ENCODE measurements around the gene SYT9. TPM values are rescaled to one million over a fixed set of nuclear protein-coding genes. Genes with fewer than 3 reads are reported as not detected.

SYT9 gene
- total and polyA plus RNA-seq, 3 donors from 2014 or later = 2.7 to 4.1 (median 3.1) TPM

- Histone ChIP-seq H3K27me3 (no peaks in the 10 kb centered on the region), H3K9me3 (no peaks in the 10 kb centered on the region), H3K27ac (no peak overlapping the region), H3K36me3 (ENCODE audit: low read depth, missing control alignments) (no peaks in the 10 kb centered on the region), H3K4me3 (no peak overlapping the region), H3K4me1 (no peaks in the 10 kb centered on the region)
- WGBS, 2 donors = 27 to 29% methylated on average over 2 of the region's 2 CpGs
- no peak for DNase-seq
- intact Hi-C loops (cut with DNase I; ENCODE audit: low total_unique reads) = no loop called here
- TF ChIP-seq CTCF (IDR thresholded peaks at IDR 0.05) (no peak), POLR2A (IDR thresholded peaks at IDR 0.05) (no peak)
These were observed 5.2 kb downstream of the SYT9 start for GRCh38 chr11:7256943-7257342.

GRCh38 chr11:7257724-7258123, 6.0 kb downstream of the SYT9 start:
- DNase-seq = no peak
- intact Hi-C loops (cut with DNase I; ENCODE audit: low total_unique reads) = no loop called here
- Histone ChIP-seq H3K36me3 (ENCODE audit: low read depth, missing control alignments) (no peaks in the 10 kb centered on the region), H3K4me3 (no peak overlapping the region), H3K4me1 (no peaks in the 10 kb centered on the region), H3K27ac (no peak overlapping the region), H3K9me3 (no peaks in the 10 kb centered on the region), H3K27me3 (no peaks in the 10 kb centered on the region)
- WGBS, 2 donors = 91 to 95% methylated on average over 2 of the region's 2 CpGs
- no peak for TF ChIP-seq POLR2A (IDR thresholded peaks at IDR 0.05)
- TF ChIP-seq CTCF (IDR thresholded peaks at IDR 0.05) = no peak

GRCh38 chr11:7261578-7261977, 9.9 kb downstream of the SYT9 start:
- intact Hi-C loops (cut with DNase I; ENCODE audit: low total_unique reads) = no loop called here
- DNase-seq = no peak
- Histone ChIP-seq H3K27me3 (no peaks in the 10 kb centered on the region), H3K9me3 (no peaks in the 10 kb centered on the region), H3K4me3 (no peak overlapping the region), H3K27ac (no peak overlapping the region), H3K36me3 (ENCODE audit: low read depth, missing control alignments) (no peaks in the 10 kb centered on the region), H3K4me1 (no peaks in the 10 kb centered on the region)
- 76 to 83% methylated on average over 5 of the region's 5 CpGs for WGBS, 2 donors
- TF ChIP-seq POLR2A (IDR thresholded peaks at IDR 0.05) = no peak
- TF ChIP-seq CTCF (IDR thresholded peaks at IDR 0.05) = no peak

- intact Hi-C loops (cut with DNase I; ENCODE audit: low total_unique reads) = no loop called here
- H3K36me3 ChIP-seq (ENCODE audit: low read depth, missing control alignments) = no peaks in the 10 kb centered on the region
- TF ChIP-seq CTCF (IDR thresholded peaks at IDR 0.05) = no peak
- no peak for TF ChIP-seq POLR2A (IDR thresholded peaks at IDR 0.05)
- no peak overlapping the region for H3K4me3 ChIP-seq
- H3K9me3 ChIP-seq = no peaks in the 10 kb centered on the region
- H3K27me3 ChIP-seq = no peaks in the 10 kb centered on the region
- no peaks in the 10 kb centered on the region for H3K4me1 ChIP-seq
- no peak for DNase-seq
- 44 to 59% methylated on average over 2 of the region's 2 CpGs for WGBS, 2 donors
- H3K27ac ChIP-seq = no peak overlapping the region
These were observed 11.0 kb downstream of the SYT9 start for GRCh38 chr11:7262672-7263071.

GRCh38 chr11:7263842-7264241, 12.1 kb downstream of the SYT9 start:
- Histone ChIP-seq H3K9me3 (no peaks in the 10 kb centered on the region), H3K36me3 (ENCODE audit: low read depth, missing control alignments) (no peaks in the 10 kb centered on the region), H3K4me3 (no peak overlapping the region), H3K4me1 (no peaks in the 10 kb centered on the region), H3K27me3 (no peaks in the 10 kb centered on the region), H3K27ac (no peak overlapping the region)
- no peak for DNase-seq
- TF ChIP-seq CTCF (IDR thresholded peaks at IDR 0.05) (no peak), POLR2A (IDR thresholded peaks at IDR 0.05) (no peak)
- intact Hi-C loops (cut with DNase I; ENCODE audit: low total_unique reads) = no loop called here
